Nucleus accumbens (tissue), 56 donors: ENCODE results near the gene OLFML3.
"Not testable (repeated sequence)": the region's sequence is repeated elsewhere in the genome, so short reads cannot be mapped to it uniquely, and the experiment has no call there.

Experiments
- DNase-seq, 56 donors: peaks; one replicate each; lab custom pipeline; 2025; lab: John Stamatoyannopoulos, UW

The OLFML3 gene

DNA sequence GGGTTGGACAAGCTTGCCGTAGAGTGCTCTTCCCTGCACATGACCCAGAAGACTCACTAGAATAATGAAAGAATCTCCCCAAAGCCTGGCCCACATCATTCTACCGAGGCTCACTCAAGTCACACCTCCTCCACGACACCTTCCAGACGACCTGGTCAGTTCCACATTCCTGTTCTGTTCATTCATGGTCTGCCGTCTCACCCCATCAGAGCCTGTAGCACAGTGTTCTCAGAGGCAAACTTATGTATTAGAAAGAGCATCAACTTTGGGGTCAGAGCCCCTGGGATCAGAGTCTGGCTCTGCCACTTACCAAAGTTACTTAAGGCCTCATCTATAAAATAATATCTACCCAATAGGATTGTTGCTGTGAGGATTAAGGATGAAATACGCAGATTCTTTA is 7.5 kb downstream of the OLFML3 start:
- no peak for DNase-seq

DNA sequence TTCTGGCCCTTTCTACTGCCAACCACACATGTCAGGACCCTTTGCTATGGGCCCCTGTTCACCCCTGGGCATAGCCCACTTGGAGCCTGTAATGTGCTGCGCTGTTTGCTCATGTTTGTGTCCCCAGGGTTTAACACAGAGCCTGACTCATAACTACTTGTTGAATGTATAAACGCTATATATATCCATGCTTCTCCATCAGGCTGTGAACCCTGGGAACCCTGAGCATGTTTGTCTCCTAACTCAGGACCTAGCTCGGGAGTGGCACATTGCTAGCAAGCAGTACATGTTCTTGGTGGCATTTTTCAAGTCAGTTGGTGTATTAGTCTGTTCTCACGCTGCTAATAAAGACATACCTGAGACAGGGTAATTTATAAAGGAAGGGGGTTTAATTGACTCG is 8.0 kb downstream of the OLFML3 start:
- no peak for DNase-seq

DNA sequence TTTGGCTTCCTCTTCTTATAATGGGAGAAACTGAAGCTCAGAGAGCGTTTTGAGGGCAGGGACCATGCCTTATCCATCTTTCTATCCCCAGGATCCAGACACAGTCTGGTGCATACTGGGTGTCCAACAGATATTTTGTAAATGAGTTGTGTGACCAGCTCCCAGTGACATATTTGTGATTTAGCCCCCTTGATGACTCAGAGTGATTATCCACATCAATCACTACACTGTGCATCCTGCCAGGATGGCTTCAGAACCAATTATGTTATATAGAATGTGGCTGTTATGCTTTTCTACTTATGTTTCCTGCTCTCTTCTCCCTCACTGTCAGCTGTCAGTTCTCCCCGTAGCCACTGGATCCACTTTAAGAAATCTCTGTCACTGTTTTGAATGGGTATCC is 11.3 kb downstream of the OLFML3 start:
- no peak for DNase-seq

DNA sequence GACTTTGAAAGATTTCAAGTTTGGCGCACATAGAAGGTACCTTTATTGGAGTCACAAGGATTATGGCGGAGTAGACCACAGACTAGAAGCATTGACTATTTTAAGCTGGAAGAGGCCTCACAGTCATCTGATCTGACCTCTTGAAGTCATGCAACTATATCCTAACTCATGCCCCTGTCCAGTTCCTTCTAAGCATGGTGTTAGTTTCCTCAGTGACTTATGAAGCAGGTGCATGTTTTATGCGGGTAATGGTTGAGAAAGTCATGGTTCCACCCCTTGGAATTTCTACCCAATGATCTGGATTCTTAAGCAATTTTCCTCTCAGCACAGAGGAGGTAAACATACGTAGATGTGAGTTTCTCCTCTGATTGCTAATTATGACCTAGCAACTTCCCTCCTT is 11.7 kb downstream of the OLFML3 start:
- no peak for DNase-seq

DNA sequence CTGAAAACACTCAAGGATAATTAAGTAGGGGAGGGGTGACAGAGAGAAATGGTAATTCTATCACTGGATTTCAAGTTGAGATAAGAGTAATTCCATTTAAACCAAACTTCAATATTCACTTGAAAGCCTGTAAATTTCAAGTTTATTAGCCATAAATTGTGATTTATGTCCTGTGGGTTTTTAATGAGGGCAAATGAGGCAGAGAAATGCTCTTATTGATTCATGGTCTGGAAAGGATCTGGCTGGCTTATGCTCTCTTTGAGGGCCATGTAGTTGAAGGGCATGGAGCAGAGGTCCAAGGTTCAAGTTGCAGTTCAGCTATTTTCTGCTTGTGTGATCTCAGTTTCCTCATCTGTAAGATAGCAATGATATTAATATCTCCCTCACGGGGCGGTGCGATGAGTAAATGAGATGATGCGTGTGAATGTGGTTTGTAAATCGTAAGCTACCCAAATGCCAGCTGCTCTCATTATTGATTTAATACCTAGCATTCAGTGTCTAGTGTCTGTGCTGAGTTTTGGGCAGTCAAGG is 12.3 kb downstream of the OLFML3 start:
- no peak for DNase-seq

DNA sequence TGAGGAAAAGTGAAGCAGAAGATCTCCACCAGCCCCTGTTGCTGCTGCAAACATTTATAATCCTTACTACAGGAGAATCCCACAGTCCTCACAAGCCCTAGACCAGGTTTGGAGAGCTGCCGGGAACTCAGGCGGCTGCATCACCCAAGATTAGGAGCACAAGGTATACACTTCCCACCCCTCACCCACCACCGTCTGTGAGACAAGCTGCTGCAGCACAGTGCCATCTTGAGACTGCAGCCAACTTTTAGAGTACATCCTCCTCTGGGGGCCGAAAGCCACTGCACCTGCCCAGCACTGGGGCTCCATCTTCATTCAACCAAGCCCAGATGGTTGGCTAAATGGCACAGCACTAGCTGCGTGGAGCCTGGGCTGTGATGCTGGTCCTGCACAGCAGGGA is 13.8 kb downstream of the OLFML3 start:
- no peak for DNase-seq

DNA sequence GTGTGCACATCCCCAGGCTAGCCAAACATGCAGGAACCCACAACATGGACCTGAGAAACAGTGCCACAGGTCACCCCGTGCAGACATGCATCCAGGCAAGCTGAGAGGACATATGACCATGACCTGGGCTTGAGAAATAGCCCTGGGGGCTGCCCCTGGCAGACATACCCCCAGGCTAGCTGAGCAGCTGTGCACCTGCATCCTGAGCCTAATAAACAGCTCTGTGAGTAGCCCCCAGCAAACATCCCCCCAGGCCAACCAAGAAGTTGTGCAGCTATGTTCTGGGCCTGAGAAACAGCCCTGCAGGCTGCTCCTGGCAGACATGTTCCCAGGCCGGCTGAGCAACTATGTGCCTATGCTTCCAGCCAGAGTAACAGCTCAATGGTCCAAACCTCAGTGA is 14.5 kb downstream of the OLFML3 start:
- DNase-seq, result no peak

DNA sequence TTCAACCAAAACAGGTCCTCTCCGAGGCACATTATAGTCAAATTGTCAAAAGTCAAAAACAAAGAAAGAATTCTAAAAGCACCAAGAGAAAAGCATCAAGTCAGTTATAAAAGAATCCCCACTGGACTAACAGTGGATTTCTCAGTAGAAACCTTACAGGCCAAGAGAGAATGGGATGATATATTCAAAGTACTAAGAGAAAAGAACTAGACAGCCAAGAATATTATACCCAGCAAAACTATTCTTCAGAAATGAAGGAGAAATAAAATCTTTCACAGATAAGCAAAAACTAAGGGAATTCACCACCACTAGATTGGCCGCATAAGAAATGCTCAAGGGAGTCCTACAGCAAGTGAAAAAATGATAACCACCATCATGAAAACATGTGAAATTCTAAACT is 16.1 kb downstream of the OLFML3 start:
- no peak for DNase-seq

DNA sequence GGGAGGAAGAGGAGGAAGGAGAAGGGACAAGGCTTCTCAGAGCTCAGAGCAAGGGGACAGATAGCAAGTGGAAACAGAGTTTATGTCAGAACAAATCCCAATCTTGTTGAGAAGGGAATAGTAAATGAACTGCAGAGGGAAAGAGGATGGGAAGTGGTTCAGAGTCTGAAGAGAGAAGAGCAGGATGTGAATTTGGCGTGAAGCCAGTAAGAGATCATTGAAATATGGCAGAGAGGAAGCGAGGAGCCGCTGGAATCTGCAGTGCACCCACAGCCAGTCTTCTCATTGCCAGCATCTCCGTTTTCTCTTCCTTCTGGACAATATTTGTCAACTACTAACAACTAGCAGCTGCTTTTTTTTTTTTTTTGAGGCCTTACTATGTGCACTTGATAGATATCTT is 19.1 kb downstream of the OLFML3 start:
- no peak for DNase-seq

DNA sequence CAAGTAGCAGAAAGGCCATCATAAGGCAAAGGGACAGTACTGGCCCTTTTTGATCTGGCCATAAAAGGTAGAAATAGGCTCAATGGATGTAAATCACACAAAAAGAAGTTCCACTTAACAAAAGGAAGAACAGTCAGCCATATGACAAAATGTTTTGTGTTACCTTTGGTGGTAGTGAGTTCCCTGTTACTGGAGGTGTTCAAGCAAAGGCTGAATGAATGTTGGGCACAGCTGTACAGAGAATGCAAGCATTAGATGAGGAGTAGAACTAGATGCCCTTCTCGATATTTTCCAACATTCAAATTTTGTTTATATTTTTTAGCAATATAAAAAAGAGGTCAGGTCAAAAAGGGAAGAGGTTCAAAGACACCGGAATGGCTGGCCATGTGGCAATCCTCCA is 20.0 kb downstream of the OLFML3 start:
- no peak for DNase-seq

DNA sequence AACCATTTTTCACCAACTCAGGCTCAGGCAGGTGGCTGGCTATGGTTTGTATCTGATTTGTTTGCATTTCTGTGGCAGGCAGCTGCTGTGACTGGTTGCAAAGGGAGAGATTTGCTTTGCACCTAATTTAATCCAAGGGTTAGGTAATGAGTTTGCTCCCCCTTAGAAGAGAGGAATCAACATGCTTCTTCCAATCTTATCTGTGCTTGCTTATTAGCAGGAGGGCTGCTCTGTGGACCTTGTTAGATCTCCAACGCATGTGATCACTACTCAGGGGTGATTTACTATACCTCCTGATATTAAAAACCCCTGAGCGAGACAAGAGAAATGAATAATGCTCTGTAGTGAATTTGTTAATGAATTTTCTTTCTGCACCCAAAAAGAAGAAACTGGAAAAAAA is 20.5 kb downstream of the OLFML3 start:
- no peak for DNase-seq

DNA sequence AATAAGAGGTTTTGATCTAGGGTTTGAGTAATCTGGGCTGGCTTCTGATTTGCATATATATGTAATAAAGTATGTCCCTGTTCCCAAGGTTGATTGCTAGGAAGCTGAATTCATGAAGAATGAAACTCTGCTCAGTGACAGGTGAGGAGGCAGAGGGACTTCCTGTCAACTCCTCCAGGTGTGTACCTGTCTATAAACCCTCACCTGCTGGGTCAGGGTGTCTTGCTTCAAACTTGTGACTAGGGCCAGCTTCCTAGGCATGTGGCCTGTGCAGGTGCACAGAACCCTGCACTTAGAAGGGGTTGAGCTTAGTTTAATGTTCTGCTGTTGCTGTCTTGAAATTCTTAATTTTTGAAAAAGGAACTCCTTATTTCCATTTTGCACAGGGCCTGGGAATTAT is 21.1 kb downstream of the OLFML3 start:
- no peak for DNase-seq

DNA sequence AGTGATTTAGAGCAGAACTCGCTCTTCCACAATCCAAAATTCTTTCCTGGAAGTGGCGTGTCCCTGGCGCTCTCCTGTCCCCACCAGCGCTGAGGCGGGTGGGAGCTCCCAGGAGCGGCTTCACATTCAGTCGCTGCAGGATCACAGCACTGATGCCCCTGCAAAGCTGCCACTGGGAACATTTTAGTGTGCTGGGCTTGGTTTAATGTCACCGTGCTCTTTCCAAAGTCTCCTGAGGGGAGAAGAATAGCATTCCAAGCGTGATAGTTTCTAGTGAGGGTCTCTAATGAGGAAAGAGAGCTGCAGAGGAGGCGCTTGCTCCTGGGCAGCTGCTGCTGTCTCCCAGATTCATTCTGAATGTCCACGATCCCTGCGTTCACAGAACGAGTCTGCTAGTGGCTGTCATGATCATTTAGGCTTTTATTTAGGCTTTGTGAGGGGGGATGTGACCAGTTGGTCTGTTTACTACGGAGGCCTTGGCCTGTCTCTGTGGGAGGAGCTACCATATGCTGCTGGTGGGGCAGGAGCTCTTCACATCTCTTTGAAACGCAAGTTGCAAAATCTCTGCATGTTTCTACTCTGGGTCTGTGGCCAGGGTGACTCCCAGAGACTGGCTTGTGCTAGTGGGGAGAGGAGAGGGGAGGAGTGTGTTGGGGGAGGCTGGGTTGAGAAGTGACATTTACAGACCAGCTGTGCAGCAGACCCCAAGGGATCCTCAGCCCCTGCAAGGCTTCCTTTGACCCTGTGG is 23.4 kb downstream of the OLFML3 start:
- no peak for DNase-seq

DNA sequence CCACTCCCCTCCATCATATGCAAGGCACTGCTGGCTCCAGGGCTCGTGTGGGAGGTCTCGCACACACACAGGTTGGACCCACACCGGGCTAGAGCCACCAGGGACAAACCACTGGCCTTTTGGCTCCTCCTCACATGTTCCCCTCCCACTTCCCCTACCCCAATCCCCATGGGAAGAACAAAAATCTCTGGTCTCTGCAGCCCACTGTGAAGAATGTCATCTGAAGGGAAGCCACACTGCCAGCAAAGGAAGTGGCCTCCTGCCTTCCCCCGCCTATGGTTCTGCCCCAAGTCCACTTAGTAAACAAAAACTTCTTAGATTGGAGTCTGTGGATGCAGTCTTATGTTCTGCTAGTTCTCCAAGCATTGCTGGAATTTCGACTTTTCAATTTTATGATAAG is 24.2 kb downstream of the OLFML3 start:
- DNase-seq, result no peak

DNA sequence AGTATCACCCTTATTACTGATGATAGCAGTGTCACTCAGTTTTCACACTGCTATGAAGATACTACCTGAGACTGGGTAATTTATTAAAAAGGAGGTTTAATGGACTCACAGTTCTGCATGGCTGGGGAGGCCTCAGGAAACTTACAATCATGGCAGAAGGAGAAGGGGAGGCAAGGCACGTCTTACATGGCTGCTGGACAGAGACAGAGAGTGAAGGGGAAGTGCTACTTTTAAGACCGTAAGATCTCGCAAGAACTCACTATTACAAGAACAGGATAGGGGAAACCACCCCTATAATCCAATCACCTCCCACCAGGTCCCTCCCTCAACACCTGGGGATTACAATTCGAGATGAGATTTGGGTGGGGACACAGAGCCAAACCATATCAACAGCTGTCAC is 27.6 kb downstream of the OLFML3 start:
- DNase-seq, result not testable (repeated sequence)

DNA sequence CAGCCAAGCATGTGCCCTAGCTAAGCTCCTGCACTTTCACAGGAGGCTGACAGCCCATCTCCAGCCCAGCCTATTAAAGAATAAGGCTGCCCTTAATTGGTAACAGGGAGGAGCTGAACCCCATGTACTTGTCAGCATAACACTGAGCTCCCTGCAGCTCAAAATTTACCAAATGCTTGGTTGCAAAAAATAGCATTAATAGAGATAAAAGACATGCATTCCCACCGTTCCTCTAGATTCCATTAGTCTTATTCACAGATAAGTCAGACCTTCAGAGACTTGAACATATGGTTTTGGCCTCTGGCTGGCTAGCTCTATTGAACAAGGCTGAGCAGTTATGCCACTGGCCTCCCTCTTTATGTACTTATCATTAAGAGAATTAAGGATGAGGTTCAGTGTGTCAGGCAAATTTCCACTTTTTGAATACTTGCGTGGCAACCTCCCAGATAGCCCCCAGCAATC is 29.2 kb downstream of the OLFML3 start:
- no peak for DNase-seq

DNA sequence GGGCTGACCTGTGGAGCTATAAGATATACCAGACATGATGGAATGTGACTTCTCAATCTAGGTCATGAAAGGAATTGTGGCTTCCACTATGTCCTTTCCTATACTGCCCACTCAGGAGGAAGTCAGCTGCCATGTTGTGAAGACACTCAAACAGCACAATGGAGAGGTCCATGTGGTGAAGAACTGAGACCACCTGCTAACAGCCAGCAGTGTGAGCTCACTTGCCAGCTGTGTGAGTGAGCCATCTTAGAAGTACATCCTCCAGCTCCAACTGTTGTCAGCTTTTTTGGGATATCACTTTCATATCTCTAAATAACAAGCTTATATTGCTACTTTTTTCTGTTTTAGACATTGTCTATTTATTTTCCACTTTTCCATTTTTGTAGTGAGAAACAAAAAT is 29.7 kb downstream of the OLFML3 start:
- no peak for DNase-seq

DNA sequence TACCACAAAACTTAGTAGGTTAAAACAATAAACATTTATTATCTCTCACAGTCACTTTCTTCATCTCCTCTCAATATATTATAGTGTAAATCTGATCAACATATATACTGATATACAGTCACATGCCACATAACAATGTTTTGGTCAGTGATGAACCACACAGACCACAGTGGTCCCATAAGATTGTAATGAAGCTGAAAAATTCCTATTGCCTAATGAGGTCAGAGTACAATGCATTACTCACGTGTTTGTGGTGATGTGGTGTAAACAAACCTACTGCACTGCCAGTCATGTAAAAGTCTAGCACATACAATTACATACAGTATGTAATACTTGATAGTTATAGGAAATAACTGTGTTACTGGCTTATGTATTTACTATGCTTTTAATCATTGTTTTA is 30.1 kb downstream of the OLFML3 start:
- DNase-seq, result no peak

DNA sequence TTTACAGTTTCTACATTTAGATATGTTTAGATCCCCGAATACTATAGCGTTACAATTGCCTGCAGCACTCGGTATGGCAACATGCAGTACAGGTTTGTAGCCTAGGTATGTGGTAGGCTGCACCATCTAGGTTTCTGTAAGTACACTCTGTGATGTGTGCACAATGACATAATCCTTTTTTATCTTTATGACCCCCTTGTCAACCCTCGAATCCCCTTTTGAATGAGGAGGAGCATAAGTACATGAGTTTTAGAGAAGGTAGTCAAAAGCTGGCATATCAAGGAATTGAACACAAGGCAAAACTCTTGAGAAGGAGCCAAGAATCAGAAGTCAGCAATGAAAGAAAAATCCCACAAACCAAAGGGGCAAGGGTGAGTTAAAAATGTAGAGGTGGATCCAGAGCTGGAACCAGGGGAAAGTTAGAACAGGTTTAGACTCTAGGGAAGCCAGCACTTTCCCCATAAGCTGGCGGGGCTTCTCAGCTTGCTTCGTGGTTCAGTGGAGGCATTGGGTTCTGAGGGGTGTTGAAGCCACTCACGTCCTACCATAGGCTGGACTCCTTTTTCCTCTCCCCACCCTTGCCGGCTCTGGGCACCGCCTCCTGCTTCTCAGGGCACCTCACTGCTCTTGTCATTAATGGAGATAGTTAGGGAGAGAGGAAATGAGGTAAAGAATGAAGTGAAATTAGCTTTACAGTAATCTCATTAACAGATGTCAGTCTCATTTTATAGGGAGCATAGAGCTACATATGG is 31.3 kb downstream of the OLFML3 start:
- DNase-seq, result no peak

DNA sequence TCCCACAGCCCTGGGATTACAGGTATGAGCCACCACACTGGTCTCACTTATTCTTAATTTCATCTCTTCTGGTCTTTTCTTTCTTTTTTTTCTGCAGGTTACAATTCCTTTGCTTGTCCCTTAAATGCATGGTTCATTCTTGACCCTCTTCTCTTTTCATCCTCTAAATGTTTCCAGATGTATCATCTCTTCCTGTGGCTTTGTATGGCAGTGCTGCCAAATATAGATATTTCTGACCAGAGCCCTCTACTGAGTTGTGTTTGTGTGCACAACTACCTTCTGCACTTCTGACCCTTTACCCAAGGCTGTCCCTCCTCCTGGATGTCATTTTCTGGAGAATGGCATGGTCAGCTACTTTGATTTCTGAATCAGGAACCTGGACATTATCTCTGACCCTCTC is 32.5 kb downstream of the OLFML3 start:
- DNase-seq, result no peak

DNA sequence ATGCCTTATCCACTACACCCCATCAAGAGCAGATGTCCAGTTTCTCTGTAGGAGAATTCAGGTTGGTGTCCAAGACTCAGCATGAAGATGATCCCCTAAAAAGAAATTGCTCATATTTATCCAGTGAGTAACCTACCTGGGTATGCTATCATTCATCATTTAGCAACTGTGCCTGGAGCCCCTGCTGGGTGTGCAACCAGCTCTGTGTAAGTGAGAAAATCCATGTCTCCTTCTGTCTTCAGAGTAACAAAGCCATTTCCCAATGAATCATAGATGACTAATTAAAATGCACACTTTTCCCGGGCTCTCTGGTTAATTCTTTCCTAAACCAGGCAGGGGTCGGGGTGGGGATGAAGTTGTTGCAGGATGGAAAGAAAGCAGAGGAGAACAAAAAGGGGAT is 35.8 kb downstream of the OLFML3 start:
- no peak for DNase-seq

DNA sequence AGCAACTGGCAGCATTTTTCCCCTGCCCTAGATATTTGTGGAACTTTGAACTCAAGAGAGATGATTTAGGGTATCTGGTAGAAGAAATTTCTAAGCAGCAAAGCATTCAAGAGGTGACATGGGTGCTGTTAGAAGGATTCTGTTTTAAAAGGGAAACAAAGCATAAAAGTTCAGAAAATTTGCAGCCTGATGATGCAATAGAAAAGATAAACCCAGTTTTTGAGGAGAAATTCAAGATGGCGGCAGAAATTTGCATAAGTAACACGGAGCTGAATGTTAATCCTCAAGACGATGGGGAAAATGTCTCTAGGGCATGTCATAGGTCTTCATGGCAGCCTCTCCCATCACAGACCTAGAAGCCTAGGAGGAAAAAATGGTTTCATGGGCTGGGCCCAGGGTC is 40.5 kb downstream of the OLFML3 start:
- not testable (repeated sequence) for DNase-seq
